Testis (tissue), 3 donors: ENCODE results near the gene IL34. TPM values are rescaled to one million over a fixed set of nuclear protein-coding genes. Genes with fewer than 3 reads are reported as not detected.

Experiments
- DNase-seq: peaks from one replicate; pipeline ENCODE4 v3.0.0-alpha.2; 2019
- H3K27ac ChIP-seq, 2 donors: fragments of 200-600 bp; sonication (generic); one replicate each; pipeline ENCODE4 v1.5.1; 2019
- H3K27me3 ChIP-seq: fragments of 200-600 bp; sonication (generic); one replicate; pipeline ENCODE4 v1.5.1; 2019
- H3K36me3 ChIP-seq: fragments of 200-600 bp; sonication (generic); one replicate; pipeline ENCODE4 v1.5.1; 2017; ENCODE audit warnings: low read depth; ENCODE audit errors: missing control alignments
- H3K4me1 ChIP-seq: fragments of 200-600 bp; sonication (generic); one replicate; pipeline ENCODE4 v1.5.1; 2019
- H3K4me3 ChIP-seq, 2 donors: fragments of 200-600 bp; sonication (generic); one replicate each; pipeline ENCODE4 v1.5.1; 2017 to 2019
- H3K9me3 ChIP-seq: fragments of 200-600 bp; sonication (generic); one replicate; pipeline ENCODE4 v1.5.1; 2017
- POLR2A ChIP-seq: fragments of 450-650 bp; IDR thresholded peaks from one replicate; pipeline ENCODE4 v1.6.1; 2017; ENCODE audit warnings: antibody characterized with exemption, mild to moderate bottlenecking, moderate library complexity
- WGBS, 2 donors: methylation state at CpG; one replicate each; pipeline ENCODE4 v1.1.5; 2018; 5-methylcytosine and 5-hydroxymethylcytosine counted together
- intact Hi-C: fragments of 100-400 bp; cut with DNase I; formaldehyde crosslinking; loops from one replicate; pipeline ENCODE4 v1.15.1; 2023; ENCODE audit warnings: low total_unique reads
- polyA plus RNA-seq: library from polyadenylated mRNA; stranded (reverse); fragments of 350-450 nt; fragmentation: Illumina TruSeq; extraction: RNeasy Lipid Tissue Mini Kit (QIAGEN cat#74804); gene quantifications from one replicate; pipeline ENCODE4 v1.2.3, GENCODE V29; 2014; ENCODE audit warnings: low read depth, low replicate concordance; ENCODE audit not compliant: insufficient read depth
- total RNA-seq, 2 donors: library from RNA; depleted of rRNA; stranded (reverse); fragments of >200 nt; gene quantifications; one replicate each; pipeline ENCODE4 v1.2.3, GENCODE V29; 2016
- TF ChIP-seq, protein P1 (sequence below), 3 experiments: fragments of 450-650 bp in 2 of 3; fragments of 200-600 bp in 1 of 3; sonication (generic) in 1 of 3; IDR thresholded peaks; one replicate each; pipeline ENCODE4 v1.5.1; 2016 to 2019; ENCODE audit warnings: antibody characterized with exemption in 3 of 3, mild to moderate bottlenecking in 2 of 3, moderate library complexity in 1 of 3

IL34 gene
- total and polyA plus RNA-seq, 3 donors from 2014 or later = 5.4 to 11.9 (median 7.9) TPM

DNA sequence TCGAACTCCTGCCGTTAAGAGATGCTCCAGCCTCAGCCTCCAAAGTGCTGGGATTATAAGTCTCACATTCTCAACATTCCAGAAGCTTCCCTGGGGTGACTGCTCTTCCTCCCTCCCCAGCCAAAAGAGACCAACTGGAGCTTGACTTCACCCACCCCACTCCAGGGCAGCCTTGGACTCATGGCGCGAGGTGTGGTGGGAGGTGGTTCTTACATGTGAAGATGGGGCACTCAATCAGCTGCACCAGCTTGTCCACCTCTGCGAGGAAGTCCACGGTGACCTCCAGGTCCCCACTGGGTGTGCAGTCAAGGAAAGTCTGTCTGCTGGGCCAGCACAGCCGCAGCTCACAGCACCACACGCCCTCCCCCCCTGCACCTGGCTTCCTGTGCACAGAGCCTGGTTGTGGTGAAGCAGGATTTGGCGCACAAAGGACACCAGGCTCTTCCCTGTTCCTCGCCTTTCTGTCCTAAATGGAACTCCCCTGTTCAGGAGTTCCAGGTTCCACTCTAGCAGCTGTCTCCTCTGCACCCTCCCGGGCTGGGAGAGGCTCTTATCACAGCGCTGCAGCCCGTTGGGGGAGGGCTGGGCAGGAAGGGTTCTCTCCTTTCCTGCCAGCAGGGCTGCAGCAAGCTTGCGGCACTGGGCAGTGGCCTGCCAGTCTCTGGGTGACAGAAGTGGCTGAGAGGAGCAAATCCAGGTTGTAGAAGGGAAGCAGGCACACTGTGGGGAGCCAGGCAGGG lies 49.1 kb downstream of the IL34 start:
- no peaks in the 10 kb centered on the region for H3K36me3 ChIP-seq
- no peak for TF ChIP-seq POLR2A
- TF ChIP-seq, protein P1, sequence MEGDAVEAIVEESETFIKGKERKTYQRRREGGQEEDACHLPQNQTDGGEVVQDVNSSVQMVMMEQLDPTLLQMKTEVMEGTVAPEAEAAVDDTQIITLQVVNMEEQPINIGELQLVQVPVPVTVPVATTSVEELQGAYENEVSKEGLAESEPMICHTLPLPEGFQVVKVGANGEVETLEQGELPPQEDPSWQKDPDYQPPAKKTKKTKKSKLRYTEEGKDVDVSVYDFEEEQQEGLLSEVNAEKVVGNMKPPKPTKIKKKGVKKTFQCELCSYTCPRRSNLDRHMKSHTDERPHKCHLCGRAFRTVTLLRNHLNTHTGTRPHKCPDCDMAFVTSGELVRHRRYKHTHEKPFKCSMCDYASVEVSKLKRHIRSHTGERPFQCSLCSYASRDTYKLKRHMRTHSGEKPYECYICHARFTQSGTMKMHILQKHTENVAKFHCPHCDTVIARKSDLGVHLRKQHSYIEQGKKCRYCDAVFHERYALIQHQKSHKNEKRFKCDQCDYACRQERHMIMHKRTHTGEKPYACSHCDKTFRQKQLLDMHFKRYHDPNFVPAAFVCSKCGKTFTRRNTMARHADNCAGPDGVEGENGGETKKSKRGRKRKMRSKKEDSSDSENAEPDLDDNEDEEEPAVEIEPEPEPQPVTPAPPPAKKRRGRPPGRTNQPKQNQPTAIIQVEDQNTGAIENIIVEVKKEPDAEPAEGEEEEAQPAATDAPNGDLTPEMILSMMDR (IDR thresholded peaks at IDR 0.05) = no peak
- DNase-seq = peak; percentile 50
- intact Hi-C loops = no loop called here
- H3K27me3 ChIP-seq = no peaks in the 10 kb centered on the region
- no peak overlapping the region for H3K27ac ChIP-seq
- H3K4me1 ChIP-seq = peaks cover 40% of the 10 kb centered on the region
- no peaks in the 10 kb centered on the region for H3K9me3 ChIP-seq
- WGBS, 2 donors = 69 to 87% methylated on average over 11 to 14 of the region's 14 CpGs
- H3K4me3 ChIP-seq = no peak overlapping the region

DNA sequence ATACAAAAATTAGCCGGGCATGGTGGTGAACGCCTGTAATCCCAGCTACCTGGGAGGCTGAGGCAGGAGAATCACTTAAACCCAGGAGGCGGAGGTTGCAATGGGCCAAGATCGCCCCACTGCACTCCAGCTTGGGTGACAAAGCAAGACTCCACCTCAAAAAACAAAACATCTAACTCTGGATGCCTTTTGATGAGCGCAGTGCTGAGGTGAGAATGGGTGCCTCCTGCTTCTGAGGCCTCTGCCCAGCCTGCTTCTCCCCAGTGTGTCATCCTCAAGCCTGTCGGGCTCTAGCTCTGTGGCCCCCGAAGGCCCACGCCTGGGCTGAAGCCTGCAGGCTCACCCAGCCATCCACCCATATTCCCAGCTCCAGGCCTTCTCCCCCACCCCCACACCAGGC lies 50.0 kb downstream of the IL34 start:
- 90 to 92% methylated on average over 8 of the region's 8 CpGs for WGBS, 2 donors
- TF ChIP-seq POLR2A = no peak
- TF ChIP-seq, protein P1 (IDR thresholded peaks at IDR 0.05) = no peak
- no peaks in the 10 kb centered on the region for H3K36me3 ChIP-seq

DNA sequence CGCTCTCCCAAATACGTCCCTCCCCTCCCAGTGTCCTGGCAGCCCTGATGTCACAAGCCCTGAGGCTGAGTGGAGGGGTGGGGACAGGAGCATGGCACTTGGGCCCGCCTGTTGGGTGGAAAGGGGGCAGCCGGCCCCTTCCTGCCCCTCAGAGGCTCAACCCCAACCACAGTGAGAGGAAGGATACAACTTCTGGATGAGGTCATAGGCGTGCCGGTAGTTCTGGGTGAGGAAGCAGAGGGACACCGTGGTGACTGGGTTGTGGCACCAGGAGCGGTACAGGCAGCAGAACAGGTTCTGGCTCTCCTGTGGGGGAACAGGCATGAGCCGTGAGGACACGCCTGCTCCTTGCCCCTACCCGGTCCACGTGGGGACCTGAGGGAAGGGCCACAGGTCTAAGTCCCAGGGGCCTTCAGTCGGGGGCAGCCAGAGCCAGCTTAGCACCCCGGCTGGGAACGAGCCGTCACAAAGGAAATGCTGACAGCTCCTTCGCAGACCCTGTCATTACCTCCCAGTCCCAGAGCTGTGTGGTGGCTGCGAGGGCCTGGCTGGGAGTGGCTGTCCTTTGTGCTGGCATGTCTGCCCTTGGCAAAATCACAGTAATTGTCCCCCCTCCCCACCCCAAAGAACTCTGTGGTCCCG lies 50.7 kb downstream of the IL34 start:
- Histone ChIP-seq H3K27ac (no peak overlapping the region), H3K4me3 (no peak overlapping the region), H3K4me1 (peaks cover 29% of the 10 kb centered on the region), H3K36me3 (no peaks in the 10 kb centered on the region), H3K9me3 (no peaks in the 10 kb centered on the region), H3K27me3 (no peaks in the 10 kb centered on the region)
- intact Hi-C loops = no loop called here
- no peak for DNase-seq
- WGBS, 2 donors = 68 to 86% methylated on average over 9 to 19 of the region's 19 CpGs
- TF ChIP-seq, protein P1 (IDR thresholded peaks at IDR 0.05) = no peak
- TF ChIP-seq POLR2A = no peak

More for the DNA sequence above, 50.0 kb downstream of the IL34 start:
- H3K4me1 ChIP-seq = peaks cover 34% of the 10 kb centered on the region
- no peak overlapping the region for H3K4me3 ChIP-seq
- intact Hi-C loops = no loop called here
- no peak overlapping the region for H3K27ac ChIP-seq
- DNase-seq = no peak
- H3K9me3 ChIP-seq = no peaks in the 10 kb centered on the region
- H3K27me3 ChIP-seq = no peaks in the 10 kb centered on the region

DNA sequence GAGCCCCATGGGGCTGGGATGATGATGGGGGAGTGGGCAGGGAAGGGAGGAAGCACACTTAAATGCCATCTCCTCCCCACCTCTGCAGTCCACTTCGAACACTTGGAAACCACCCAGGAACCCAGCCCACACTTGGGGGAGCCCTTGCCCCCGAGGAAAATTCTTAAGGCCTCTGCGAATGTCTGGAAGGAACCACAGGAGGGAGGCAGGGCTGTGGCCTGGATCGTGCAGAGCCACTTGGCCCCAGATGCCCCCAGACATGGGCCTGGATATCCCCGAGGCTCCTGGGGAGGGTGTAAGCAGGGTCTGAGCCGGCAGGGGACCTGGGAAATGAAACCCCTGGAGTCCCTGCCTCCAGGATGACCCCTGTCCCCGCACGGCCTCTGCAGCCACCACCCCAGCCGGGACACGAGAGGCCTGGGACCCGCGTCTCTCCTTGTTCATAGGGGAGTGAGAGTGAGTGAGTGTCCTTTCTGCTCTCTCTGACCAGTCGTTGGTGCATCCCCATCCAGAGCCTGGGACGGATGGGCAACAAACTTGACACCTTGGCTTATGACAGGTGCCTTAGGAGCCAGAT lies 51.3 kb downstream of the IL34 start:
- no peaks in the 10 kb centered on the region for H3K36me3 ChIP-seq
- no peak overlapping the region for H3K27ac ChIP-seq
- peaks cover 24% of the 10 kb centered on the region for H3K4me1 ChIP-seq
- 79 to 83% methylated on average over 4 to 14 of the region's 14 CpGs for WGBS, 2 donors
- H3K4me3 ChIP-seq = no peak overlapping the region
- no peaks in the 10 kb centered on the region for H3K27me3 ChIP-seq
- DNase-seq = no peak
- intact Hi-C loops = no loop called here
- TF ChIP-seq, protein P1 (IDR thresholded peaks at IDR 0.05) = no peak
- TF ChIP-seq POLR2A = no peak
- no peaks in the 10 kb centered on the region for H3K9me3 ChIP-seq
